ENCODE results near the gene ZNF518B. TPM values are rescaled to one million over a fixed set of nuclear protein-coding genes. Genes with fewer than 3 reads are reported as not detected.

ZNF518B gene
- polyA plus RNA-seq, 2 of the 4 experiments (the other 2 are of a cell fraction), result 5.1 to 10.8 TPM

GRCh38 chr4:10462876-10463275 lies 5.7 kb upstream of the ZNF518B start:
- Histone ChIP-seq H3K4me2 (no peak overlapping the region), H3K27ac (no peak overlapping the region), H3K9me3 (no peaks in the 10 kb centered on the region; the same call in 2 of the 3 replicates), H3K4me3 (no peak overlapping the region), H3K4me1 (no peaks in the 10 kb centered on the region)
- 44% methylated on average over 4 of the region's 4 CpGs for WGBS (ENCODE audit: missing lambda C conversion rate)
- TF ChIP-seq SMC3 (IDR thresholded peaks at IDR 0.05) (no peak), HOXB5 (CRISPR knock-in tag; IDR thresholded peaks at IDR 0.05) (no peak)
- ChIA-PET CTCF (no interaction called here), POLR2A (no interaction called here)
- ATAC-seq (no peak), DNase-seq (ENCODE audit: low read depth in 1 of 2, low spot score in 1 of 2) (no peak), FAIRE-seq (no peak)

- no peak for ATAC-seq
- H3K4me1 ChIP-seq, result no peaks in the 10 kb centered on the region
- FAIRE-seq, result no peak
- no peak for DNase-seq (ENCODE audit: low read depth in 1 of 2, low spot score in 1 of 2)
- H3K4me2 ChIP-seq, result no peak overlapping the region
- WGBS (ENCODE audit: missing lambda C conversion rate), result 71% methylated on average over 27 of the region's 27 CpGs
- TF ChIP-seq TP53 (CRISPR knock-in tag; IDR thresholded peaks at IDR 0.05), result no peak
- TF ChIP-seq EP300 (IDR thresholded peaks at IDR 0.05), result no peak
- TF ChIP-seq RCOR1 (IDR thresholded peaks at IDR 0.05; ENCODE audit: low read depth, low read length), result no peak
- no peak for TF ChIP-seq KDM5A (IDR thresholded peaks at IDR 0.05)
- no peak for TF ChIP-seq NR3C1 (IDR thresholded peaks at IDR 0.05)
- no peak for TF ChIP-seq RARB (CRISPR knock-in tag; IDR thresholded peaks at IDR 0.05)
- TF ChIP-seq POLR2AphosphoS2 (conservative IDR thresholded peaks at IDR 0.05; ENCODE audit: low read length), result no peak
- TF ChIP-seq ZNF302 (CRISPR knock-in tag; IDR thresholded peaks at IDR 0.05), result no peak
- no peak for TF ChIP-seq CHD4 (IDR thresholded peaks at IDR 0.05; ENCODE audit: borderline replicate concordance)
- no peak for TF ChIP-seq HMGXB4 (CRISPR knock-in tag; IDR thresholded peaks at IDR 0.05; ENCODE audit: borderline replicate concordance)
- no peak for TF ChIP-seq ZSCAN20 (CRISPR knock-in tag; IDR thresholded peaks at IDR 0.05)
- no peak for TF ChIP-seq GATA3 (IDR thresholded peaks at IDR 0.05; ENCODE audit: borderline replicate concordance)
- TF ChIP-seq NFE2L2 (conservative IDR thresholded peaks at IDR 0.05; ENCODE audit: low read length), result no peak
- TF ChIP-seq RNF2 (IDR thresholded peaks at IDR 0.05; ENCODE audit: borderline replicate concordance, low read depth), result no peak
- no peak for TF ChIP-seq ESRRA (IDR thresholded peaks at IDR 0.05; ENCODE audit: borderline replicate concordance, low read length)
- TF ChIP-seq RFX5 (IDR thresholded peaks at IDR 0.05), result no peak
- H3K9me3 ChIP-seq, result no peaks in the 10 kb centered on the region; the same call in 2 of the 3 replicates
- ChIA-PET POLR2A (no interaction called here), CTCF (interaction anchor here (1.3 kb wide), 1 partner anchor 10 kb away, joined by 5 read pairs; no protein-coding TSS in a partner anchor)
- no peak overlapping the region for H3K4me3 ChIP-seq
- no peak overlapping the region for H3K27ac ChIP-seq
Observed at GRCh38 chr4:10461850-10462400, 4.7 kb upstream of the ZNF518B start.

- H3K4me1 ChIP-seq, result no peaks in the 10 kb centered on the region
- peak overlapping the region; percentile 46 for H3K4me2 ChIP-seq
- no peak overlapping the region for H3K4me3 ChIP-seq
- TF ChIP-seq PHF8 (IDR thresholded peaks at IDR 0.05; ENCODE audit: borderline replicate concordance, low read depth) (no peak), MAX (IDR thresholded peaks at IDR 0.05) (peak; percentile 34; the same call in 1 of the 2 replicates), TFCP2L1 (CRISPR knock-in tag; IDR thresholded peaks at IDR 0.05) (no peak), HDAC2 (IDR thresholded peaks at IDR 0.05) (no peak), NR3C1 (IDR thresholded peaks at IDR 0.05) (no peak), EHF (CRISPR knock-in tag; IDR thresholded peaks at IDR 0.05) (no peak), POLR2A (IDR thresholded peaks at IDR 0.05; ENCODE audit: low read length) (no peak), HOXB13 (CRISPR knock-in tag; IDR thresholded peaks at IDR 0.05; ENCODE audit: low read depth) (no peak), CTCF (IDR thresholded peaks at IDR 0.05) (0 out of 3 replicates have a peak, but pooled peaks have one; percentile 28), HES2 (IDR thresholded peaks at IDR 0.05) (no peak), ZC3H11A (IDR thresholded peaks at IDR 0.05) (no peak), FOXS1 (CRISPR knock-in tag; IDR thresholded peaks at IDR 0.05) (no peak)
- ATAC-seq, result peak; percentile 48 to 85; a peak in 4 of 6 replicates
- ChIA-PET POLR2A (no interaction called here), CTCF (interaction anchor here (1.3 to 1.4 kb wide), 2 partner anchors 9 to 12 kb away, joined by 4 to 5 read pairs; no protein-coding TSS in a partner anchor)
- no peaks in the 10 kb centered on the region; the same call in 2 of the 3 replicates for H3K9me3 ChIP-seq
- no peak overlapping the region for H3K27ac ChIP-seq
- FAIRE-seq, result no peak
- DNase-seq (ENCODE audit: low read depth in 1 of 2, low spot score in 1 of 2), result peak; percentile 9 to 34
- WGBS (ENCODE audit: missing lambda C conversion rate), result 64% methylated on average over 23 of the region's 72 CpGs
Observed at GRCh38 chr4:10461091-10461849, 4.0 kb upstream of the ZNF518B start.
